ENCODE results near the gene AMBRA1.
"Not testable (repeated sequence)": the region's sequence is repeated elsewhere in the genome, so short reads cannot be mapped to it uniquely, and the experiment has no call there.

AMBRA1 gene

GRCh38 chr11:46390331-46391171 lies 203.3 kb downstream of the AMBRA1 start:
- no peak for DNase-seq

GRCh38 chr11:46389450-46390330 lies 204.1 kb downstream of the AMBRA1 start:
- DNase-seq = peak; percentile 85

GRCh38 chr11:46388619-46389449 lies 205.0 kb downstream of the AMBRA1 start:
- peak; percentile 31 for DNase-seq

- DNase-seq = peak; percentile 54
Measured at GRCh38 chr11:46387919-46388618, 205.8 kb downstream of the AMBRA1 start.

- no peak for DNase-seq
Measured at GRCh38 chr11:46387456-46387855, 206.4 kb downstream of the AMBRA1 start.

- DNase-seq = no peak
Measured at GRCh38 chr11:46386674-46387073, 207.1 kb downstream of the AMBRA1 start.

- DNase-seq = no peak
Measured at GRCh38 chr11:46386005-46386578, 207.7 kb downstream of the AMBRA1 start.

GRCh38 chr11:46385169-46386004 lies 208.4 kb downstream of the AMBRA1 start:
- no peak for DNase-seq

- no peak for DNase-seq
Measured at GRCh38 chr11:46383974-46384701, 209.7 kb downstream of the AMBRA1 start.

- no peak for DNase-seq
Measured at GRCh38 chr11:46383404-46383758, 210.4 kb downstream of the AMBRA1 start.

- DNase-seq = peak; percentile 69
Measured at GRCh38 chr11:46382646-46383403, 211.0 kb downstream of the AMBRA1 start.

- DNase-seq = peak; percentile 67
Measured at GRCh38 chr11:46381819-46382645, 211.8 kb downstream of the AMBRA1 start.

- peak; percentile 67 for DNase-seq
Measured at GRCh38 chr11:46381048-46381818, 212.6 kb downstream of the AMBRA1 start, which contains the start of gene MDK. TSS of gene MDK (plus strand) at chr11:46381669. CDS start at chr11:46382058, 389 bp downstream.

- DNase-seq = peak; percentile 89
Measured at GRCh38 chr11:46380340-46381047, 213.3 kb downstream of the AMBRA1 start.

GRCh38 chr11:46379482-46380293 lies 214.1 kb downstream of the AMBRA1 start:
- DNase-seq = not testable (repeated sequence)
